Ovary (tissue), 9 donors: ENCODE measurements around the gene RANBP10. TPM values are rescaled to one million over a fixed set of nuclear protein-coding genes. Genes with fewer than 3 reads are reported as not detected.

Experiments used
- DNase-seq, 5 donors: peaks; one replicate each; pipeline ENCODE4 v3.0.0-alpha.2; 2019 to 2020
- H3K27ac ChIP-seq, 2 donors: fragments of 200-600 bp; one replicate each; pipeline versions ENCODE4 v1.5.1 to v1.8.0; 2019 to 2022
- H3K27me3 ChIP-seq: fragments of 200-600 bp; one replicate; pipeline ENCODE4 v1.8.0; 2022
- H3K36me3 ChIP-seq: fragments of 200-600 bp; sonication (generic); one replicate; pipeline ENCODE4 v1.5.1; 2019
- H3K4me1 ChIP-seq: one replicate; pipeline ENCODE4 v1.8.1; 2013; ENCODE audit warnings: mild to moderate bottlenecking, moderate library complexity; ENCODE audit not compliant: insufficient read depth
- H3K4me3 ChIP-seq: fragments of 200-600 bp; sonication (generic); one replicate; pipeline ENCODE4 v1.5.1; 2017
- H3K9me3 ChIP-seq, 2 donors: fragments of 200-600 bp in 1 of 2; sonication (generic) in 1 of 2; one replicate each; pipeline versions ENCODE4 v1.5.1 to v1.8.1; 2013 to 2019; ENCODE audit warnings: mild to moderate bottlenecking in 1 of 2, moderate library complexity in 1 of 2
- CTCF ChIP-seq, 3 donors: fragments of 450-650 bp in 2 of 3; fragments of 200-600 bp in 1 of 3; IDR thresholded peaks; one replicate each; pipeline versions ENCODE4 v1.5.1 to v1.8.0; 2016 to 2022; ENCODE audit warnings: antibody characterized with exemption in 3 of 3, mild to moderate bottlenecking in 1 of 3
- EP300 ChIP-seq: sonication (generic); formaldehyde crosslinking; IDR thresholded peaks from one replicate; pipeline ENCODE4 v1.6.1; 2017; ENCODE audit warnings: antibody characterized with exemption
- POLR2A ChIP-seq: fragments of 450-650 bp; IDR thresholded peaks from one replicate; pipeline ENCODE4 v1.6.1; 2017; ENCODE audit warnings: antibody characterized with exemption, mild to moderate bottlenecking, moderate library complexity
- WGBS, 3 donors: extraction: QIAGEN DNeasy Blood & Tissue Kit in 1 of 3; methylation state at CpG; one replicate each; pipeline versions ENCODE4 v1.1.5 to v1.1.7; 2013 to 2017; 5-methylcytosine and 5-hydroxymethylcytosine counted together
- intact Hi-C, 4 donors: fragments of 100-400 bp; cut with DNase I; formaldehyde crosslinking; loops; one replicate each; pipeline versions ENCODE4 v1.11.0 to v1.15.1; 2022 to 2023
- polyA plus RNA-seq, 2 donors: library from polyadenylated mRNA; stranded (reverse); fragments of 200-250 nt in 1 of 2; fragments of 350-450 nt in 1 of 2; fragmentation: Illumina TruSeq in 1 of 2; extraction: RNeasy Lipid Tissue Mini Kit (QIAGEN cat#74804) in 1 of 2; gene quantifications; one replicate each; pipeline ENCODE4 v1.2.3, GENCODE V29; 2013 to 2014
- total RNA-seq, 7 donors: library from RNA; depleted of rRNA in 2 of 7; stranded (reverse); fragments of >200 nt in 2 of 7; fragmentation: NEBNext Ultra II Directional in 3 of 7; extraction: Animal tissue kit (Norgen Biotek cat#: 25700) in 3 of 7; gene quantifications; one replicate each; pipeline versions ENCODE4 v1.1.0 to v1.2.4, GENCODE V29; 2016 to 2023
- donor health status: DM: no; HTN: no; CAD: no; lungs with moderate emphysema.
- donor health status: DM: no; HTN: no; CAD: no.
- donor health status: Bipolar disorder and iron deficiency.
- donor health status: DM: yes; HTN: yes; CAD: no.
- donor health status: DM: no; HTN: no; CAD: no.
- donor health status: DM: yes; HTN: yes; CAD: no.

Gene RANBP10
- total and polyA plus RNA-seq, 9 donors = 8.3 to 19.6 (median 16.9) TPM

GRCh38 chr16:67714522-67714921, 91.8 kb downstream of the RANBP10 start:
- Histone ChIP-seq H3K4me3 (no peak overlapping the region), H3K9me3 (no peaks in the 10 kb centered on the region), H3K36me3 (no peaks in the 10 kb centered on the region), H3K27me3 (no peaks in the 10 kb centered on the region), H3K27ac (no peak overlapping the region), H3K4me1 (peaks cover 3% of the 10 kb centered on the region)
- intact Hi-C loops = no loop called here
- DNase-seq = no peak
- 74 to 91% (median 77%) methylated on average over 1 of the region's 1 CpG for WGBS, 3 donors
- TF ChIP-seq POLR2A (no peak), CTCF (IDR thresholded peaks at IDR 0.05) (no peak), EP300 (no peak)

- 86 to 89% (median 87%) methylated on average over 5 of the region's 5 CpGs for WGBS, 3 donors
- Histone ChIP-seq H3K36me3 (no peaks in the 10 kb centered on the region), H3K4me3 (no peak overlapping the region), H3K27ac (no peak overlapping the region), H3K9me3 (no peaks in the 10 kb centered on the region), H3K4me1 (peaks cover 3% of the 10 kb centered on the region), H3K27me3 (no peaks in the 10 kb centered on the region)
- DNase-seq = no peak
- TF ChIP-seq POLR2A (no peak), EP300 (no peak), CTCF (IDR thresholded peaks at IDR 0.05) (no peak)
- intact Hi-C loops = no loop called here
Measured at GRCh38 chr16:67713647-67714273, 92.6 kb downstream of the RANBP10 start.

- Histone ChIP-seq H3K4me1 (no peaks in the 10 kb centered on the region), H3K36me3 (no peaks in the 10 kb centered on the region), H3K27me3 (no peaks in the 10 kb centered on the region), H3K4me3 (no peak overlapping the region), H3K9me3 (no peaks in the 10 kb centered on the region), H3K27ac (no peak overlapping the region)
- 88 to 91% (median 91%) methylated on average over 6 of the region's 6 CpGs for WGBS, 3 donors
- TF ChIP-seq CTCF (IDR thresholded peaks at IDR 0.05) = no peak
- TF ChIP-seq POLR2A = no peak
- no peak for TF ChIP-seq EP300
- no peak for DNase-seq
- intact Hi-C loops = no loop called here
Measured at GRCh38 chr16:67710607-67711006, 95.8 kb downstream of the RANBP10 start.

- no peak for TF ChIP-seq CTCF (IDR thresholded peaks at IDR 0.05)
- no peak for TF ChIP-seq POLR2A
- TF ChIP-seq EP300 = no peak
- H3K9me3 ChIP-seq = no peaks in the 10 kb centered on the region
- H3K27ac ChIP-seq = no peak overlapping the region
- WGBS, 3 donors = 89 to 100% (median 96%) methylated on average over 1 of the region's 1 CpG
- intact Hi-C loops = no loop called here
- no peak for DNase-seq
- no peak overlapping the region for H3K4me3 ChIP-seq
- no peaks in the 10 kb centered on the region for H3K4me1 ChIP-seq
- no peaks in the 10 kb centered on the region for H3K27me3 ChIP-seq
- H3K36me3 ChIP-seq = no peaks in the 10 kb centered on the region
Measured at GRCh38 chr16:67709050-67709449, 97.3 kb downstream of the RANBP10 start.
